Hematopoietic multipotent progenitor cell treated with erythropoietin and hydrocortisone succinate and interleukin-3 and kit ligand, for 4 days (in vitro differentiated cells): ENCODE measurements around the gene TBRG4.

Source experiments
- DNase-seq: peaks from one replicate; pipeline ENCODE4 v3.0.0-alpha.2; 2015

Gene TBRG4

DNA sequence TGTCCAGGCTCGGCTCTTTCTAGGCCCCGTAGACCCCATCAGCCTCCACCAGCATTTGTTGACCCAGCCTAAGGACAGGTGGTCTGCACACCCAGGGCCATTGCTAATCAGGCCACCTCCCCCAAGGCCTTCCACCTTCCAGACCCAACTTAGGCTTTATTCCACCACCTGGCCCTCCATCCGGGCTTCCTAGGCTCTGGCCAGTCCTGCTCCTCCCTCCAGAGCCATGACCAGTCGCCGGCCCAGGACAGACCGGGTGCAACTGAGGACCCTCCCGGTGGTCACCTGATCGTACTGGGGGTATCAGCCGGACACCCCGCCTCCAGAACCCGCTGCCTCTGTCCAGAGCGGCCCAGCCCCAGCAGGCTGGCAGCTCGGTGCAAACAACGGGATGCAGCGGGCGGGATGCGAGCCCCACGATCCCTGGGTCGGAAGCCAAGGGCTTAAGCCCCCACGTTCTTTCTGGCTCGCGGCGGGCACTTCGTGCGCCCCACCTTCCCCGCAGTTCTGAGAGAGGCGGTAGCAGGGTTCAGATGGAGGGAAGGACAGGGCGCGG, 23.3 kb downstream of the TBRG4 start:
- no peak for DNase-seq

DNA sequence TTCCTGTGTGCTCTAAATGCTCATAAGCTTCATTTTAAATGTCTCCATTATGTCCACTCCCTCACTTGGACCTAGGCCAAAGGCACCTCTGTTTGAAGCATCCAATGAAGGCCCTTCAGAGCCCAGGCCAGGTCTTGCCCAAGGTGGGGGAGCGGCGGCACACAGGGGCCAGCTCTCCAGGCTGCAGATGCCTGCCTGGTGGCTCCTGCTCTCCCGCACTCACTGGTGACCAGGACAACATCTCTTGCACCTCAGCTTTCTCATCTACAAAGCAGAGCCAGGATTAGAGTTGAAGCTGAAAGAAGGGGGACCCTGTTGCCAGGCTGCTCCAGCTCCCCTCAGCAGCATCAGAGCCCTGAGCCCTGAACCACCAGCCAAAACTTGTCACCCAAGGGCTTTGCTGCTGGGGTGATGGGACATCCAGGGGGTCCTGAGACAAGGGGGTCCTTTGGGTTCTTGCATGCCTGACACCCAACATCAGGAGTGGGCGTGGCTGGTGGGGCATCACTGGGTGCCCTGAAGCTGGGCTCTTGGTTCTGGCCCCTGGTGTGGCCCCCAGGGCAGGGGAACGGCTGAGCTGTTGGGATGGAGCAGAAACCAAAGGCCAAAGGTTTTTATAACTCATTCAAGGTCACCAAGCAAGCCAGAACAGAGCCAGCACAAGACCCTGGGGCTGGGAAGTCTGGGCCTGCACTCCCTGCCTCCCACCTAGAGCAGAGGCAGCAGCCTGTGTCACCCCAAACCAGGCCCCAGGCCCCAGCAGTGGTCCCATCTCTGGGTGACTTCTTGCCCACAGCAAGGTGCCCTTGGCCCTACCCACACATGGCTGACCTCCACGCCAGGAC, 24.0 kb downstream of the TBRG4 start:
- DNase-seq: no peak

DNA sequence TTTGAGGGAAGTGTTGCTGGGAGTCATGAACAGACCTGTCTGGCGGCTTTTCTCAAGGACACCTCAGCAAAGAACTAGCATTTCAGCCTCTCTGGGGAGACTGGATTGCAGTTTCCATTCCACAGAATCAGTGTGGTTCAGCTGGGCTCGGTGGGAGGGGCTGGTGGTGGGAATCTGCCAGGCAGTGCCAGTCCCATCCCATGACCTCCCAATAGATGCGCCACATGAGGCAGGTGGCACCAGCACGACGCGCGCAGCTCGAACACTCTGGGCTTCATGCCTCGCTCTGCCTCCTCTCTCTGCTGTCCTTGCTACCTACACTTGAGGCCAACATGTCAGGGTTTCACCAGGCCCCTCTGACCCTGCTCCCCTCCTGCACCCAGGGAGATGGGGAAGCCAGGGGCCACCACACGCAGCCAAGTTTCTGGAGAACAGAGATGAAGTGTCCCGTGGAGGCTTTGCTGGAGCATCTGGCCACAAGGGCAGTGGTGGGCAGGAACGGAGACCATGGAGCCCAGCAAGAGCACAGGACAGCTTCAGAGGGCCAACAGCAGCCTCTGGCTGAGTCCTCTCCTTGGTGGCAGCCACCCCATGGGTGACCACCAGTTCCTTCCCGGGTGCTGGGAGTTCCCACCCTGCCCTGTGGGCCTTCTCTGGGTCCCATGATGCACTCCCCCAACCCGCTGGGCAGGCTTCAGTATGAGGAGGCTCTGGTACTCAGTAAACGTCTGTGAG, 25.0 kb downstream of the TBRG4 start:
- no peak for DNase-seq

DNA sequence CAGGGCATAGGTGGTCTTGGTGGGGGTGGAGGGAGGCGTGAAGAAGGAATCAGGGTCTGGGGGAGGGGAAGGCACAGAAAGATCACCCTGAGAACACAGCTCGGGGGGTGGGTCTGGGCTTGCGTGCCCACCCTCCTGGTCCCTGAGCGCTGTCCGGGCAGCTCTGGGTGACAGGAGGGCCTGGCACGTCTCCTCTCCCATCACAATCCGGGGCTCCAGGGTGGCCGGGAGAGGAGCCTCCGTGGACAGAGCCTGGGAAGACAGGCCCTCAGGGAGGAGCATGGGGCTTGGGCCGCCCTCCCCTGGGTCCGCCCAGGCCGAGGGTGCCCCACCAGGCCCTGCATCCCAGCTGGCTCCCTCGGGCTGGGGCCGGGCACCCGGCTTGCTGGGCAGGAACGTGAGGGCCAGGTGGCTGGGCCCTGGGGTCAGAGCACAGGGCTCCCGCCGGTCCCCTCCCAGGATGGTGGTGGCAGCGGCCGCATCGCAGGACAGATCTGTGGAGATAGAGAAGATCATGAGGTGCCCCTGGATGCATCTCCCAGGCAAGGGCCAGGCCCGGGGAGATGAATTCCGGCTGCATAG, 25.8 kb downstream of the TBRG4 start:
- no peak for DNase-seq

DNA sequence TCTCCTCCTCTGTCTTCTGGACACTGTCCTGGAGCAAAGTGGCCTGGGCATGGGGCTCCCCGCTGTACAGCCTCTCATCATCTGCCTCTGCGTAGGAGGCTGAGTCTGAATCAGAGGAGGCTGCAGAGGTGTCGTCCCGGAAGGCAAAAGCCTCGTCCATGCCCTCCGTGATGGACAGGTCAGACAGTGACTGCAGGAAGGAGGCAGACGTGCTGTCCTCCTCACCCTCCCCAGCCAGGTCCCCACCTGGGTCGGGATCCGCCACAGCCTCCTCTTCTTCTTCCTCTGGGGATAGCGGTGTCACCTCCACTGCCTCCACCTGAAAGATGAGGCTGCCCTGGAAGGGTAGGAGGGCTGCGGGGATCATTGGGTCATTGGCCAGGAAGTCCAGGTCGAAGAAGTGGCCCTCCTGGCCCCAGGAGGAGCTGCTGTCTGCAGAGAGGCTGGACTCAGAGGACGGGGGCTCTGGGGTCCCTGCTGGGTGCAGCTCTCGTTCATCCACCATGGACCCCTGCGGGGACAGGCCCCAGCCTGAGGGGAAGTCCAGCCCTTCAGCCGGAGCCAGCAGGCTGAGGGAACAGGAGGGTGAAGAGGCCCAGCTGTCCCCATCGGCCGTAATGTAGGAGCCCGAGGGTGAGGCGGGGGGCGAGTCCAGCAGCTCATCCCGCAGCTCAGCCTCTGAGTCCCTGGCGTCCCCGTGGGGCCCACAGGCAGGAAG, 26.4 kb downstream of the TBRG4 start:
- DNase-seq: no peak

DNA sequence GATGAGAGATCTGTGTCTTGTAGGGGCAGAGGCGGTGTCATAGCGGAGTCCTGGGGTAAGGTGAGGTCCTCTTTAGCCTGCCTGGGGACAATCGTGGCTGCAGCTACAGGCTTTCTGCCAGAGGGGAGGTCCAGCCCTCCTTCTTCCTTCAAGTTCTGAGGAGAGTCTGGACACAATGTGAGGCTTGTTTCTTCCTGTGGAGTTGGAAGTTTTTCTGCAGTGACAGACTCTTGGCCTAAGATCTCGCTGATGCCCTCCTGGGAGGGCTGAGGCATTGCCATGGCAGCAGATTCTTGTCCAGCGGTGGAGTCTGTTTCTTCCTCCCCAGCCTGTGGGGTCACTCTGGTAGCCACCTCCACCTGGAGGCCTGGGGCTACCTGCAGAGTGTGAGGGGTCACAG, 27.2 kb downstream of the TBRG4 start:
- no peak for DNase-seq

DNA sequence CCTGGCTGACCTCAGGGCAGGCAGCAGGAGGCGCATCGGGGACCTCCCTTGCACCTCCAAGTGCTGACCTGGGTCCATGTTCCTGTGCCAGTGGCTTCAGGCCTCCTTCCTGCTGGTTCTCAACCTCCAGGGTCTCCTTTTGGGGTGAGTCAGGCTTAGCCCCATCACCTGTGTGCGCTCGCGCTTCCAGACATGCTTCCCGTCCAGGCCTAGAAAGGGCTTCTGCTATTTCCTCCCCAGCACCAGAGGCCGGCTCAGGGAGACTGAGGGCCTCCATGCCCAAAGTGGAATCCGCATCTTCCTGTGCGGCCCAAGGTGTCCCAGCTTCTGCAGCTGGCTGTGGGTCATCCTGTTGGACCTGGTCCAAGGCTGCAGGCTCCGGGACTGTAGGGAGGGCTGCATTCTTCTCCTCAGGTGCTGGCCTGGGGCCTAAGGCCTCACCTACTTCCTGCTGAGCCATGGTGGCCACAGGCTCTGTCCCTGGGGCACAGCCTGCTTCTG, 28.6 kb downstream of the TBRG4 start:
- DNase-seq: no peak

DNA sequence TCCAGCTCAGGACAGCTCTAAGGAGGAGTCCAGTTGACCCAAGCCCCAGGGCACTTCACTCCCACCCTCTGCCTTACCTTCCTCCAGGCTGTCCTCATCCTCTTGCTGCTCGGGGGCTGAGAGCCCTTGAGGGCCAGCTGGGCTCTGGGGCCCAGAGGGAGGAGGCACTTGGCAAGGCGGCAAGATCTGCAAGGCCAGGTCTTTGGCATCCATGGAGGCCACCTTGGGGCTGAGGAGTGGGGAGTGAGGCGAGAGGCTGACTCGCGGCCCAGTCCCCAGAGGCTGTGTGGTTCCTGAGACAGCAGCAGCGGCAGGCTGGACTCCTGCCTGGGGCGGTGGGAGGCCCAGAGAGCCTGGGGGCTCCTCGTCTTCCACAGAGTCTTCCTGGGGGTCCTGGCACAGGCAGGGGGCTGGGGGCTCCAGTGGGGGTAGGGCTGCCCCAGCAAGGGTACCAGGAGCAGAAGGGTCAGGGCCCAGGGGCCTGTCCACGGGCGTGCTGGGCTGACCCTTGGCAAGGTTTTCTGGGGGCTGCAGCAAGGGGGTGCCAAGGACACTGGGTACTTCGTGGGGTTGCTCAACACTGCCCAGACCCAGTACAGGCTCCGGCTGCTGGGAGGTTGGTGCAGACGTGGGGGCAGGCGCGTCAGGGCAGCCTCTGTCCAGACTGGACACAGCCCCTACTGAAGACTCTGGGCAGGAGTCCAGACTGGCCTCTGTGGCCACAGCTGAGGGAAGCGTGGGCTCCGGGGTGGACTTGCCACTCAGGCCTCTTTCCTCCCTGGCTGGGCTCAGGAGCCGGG, 29.3 kb downstream of the TBRG4 start:
- no peak for DNase-seq

DNA sequence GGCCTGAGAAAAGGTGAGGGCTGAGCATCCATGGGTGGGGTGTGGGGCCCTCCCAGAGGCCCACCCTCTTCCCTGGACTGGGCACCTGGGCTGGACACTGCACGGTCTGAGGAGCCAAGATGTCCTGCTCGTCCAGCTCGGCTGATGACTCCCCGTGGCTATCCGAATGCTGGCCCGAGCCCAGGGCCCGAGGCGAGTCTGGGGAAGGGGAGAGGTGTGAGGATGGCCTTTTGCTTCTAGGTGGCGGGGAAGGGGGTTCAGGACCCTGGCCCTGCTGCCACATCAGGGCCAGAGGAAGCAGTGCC, 29.9 kb downstream of the TBRG4 start:
- DNase-seq: no peak

DNA sequence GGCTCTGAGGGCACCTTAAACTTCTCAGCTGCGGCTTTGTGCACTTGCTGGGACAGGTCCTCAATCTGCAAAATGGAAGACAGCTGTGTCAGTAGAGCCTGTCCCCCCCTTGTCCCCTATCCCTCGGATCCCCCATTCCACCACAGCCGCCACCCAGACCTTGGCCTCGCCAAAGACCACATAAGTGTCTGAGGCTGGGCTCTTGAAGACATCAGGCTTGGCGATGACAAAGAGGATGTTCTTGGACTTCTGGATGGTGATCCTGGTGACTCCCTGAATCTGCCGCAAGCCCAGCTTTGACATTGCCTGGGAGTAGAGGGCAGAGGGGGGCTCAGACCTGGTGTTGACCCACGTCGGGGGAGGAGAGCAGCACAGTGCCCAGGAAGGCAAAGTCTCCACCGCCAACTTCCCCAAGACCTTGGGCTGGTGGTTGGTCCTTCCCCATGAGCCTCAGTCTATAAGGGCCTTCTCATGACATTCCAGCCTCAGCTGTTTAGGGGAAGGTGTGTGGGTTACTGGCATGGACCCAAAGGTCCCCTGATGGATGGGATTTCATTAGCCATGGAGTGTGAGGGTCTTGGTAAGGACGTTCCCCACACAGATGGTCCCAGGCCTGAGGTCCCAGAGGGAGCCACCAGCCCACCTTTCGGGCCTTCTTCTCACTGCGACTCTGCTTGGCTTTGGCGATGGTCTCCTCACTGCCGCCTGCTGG, 30.4 kb downstream of the TBRG4 start:
- DNase-seq: no peak

DNA sequence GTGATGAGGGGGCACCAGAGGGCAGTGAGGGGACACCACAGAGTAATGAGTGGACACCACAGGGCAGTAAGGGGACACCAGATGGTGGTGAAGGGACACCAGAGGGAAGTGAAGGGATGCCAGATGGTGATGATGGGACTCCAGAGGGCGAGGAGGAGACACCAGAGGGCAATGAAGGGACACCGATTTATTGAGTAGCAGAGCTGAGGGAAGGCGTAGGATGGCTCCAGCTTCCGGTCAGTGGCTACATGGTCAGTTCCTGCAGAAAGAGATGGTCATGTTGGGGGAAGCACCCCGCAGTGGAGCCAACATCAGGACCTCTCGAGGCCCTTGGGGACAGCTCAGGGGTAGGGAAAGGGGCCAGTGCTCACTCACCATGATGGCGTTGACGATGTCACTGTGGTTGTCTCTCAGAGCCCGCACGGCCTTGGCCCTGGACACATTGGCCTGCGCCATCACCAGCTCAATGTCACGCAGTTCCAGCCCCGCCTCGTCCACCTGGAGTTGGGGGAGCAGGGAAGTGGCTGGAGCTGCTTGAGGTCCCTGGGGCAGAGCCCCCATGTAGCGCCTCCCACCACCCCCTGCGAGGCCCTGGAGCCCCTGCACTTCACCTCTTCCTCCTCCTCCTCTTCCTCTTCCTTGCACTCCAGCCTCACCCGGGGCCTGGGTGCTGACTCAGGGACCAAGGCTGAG, 31.1 kb downstream of the TBRG4 start:
- no peak for DNase-seq

DNA sequence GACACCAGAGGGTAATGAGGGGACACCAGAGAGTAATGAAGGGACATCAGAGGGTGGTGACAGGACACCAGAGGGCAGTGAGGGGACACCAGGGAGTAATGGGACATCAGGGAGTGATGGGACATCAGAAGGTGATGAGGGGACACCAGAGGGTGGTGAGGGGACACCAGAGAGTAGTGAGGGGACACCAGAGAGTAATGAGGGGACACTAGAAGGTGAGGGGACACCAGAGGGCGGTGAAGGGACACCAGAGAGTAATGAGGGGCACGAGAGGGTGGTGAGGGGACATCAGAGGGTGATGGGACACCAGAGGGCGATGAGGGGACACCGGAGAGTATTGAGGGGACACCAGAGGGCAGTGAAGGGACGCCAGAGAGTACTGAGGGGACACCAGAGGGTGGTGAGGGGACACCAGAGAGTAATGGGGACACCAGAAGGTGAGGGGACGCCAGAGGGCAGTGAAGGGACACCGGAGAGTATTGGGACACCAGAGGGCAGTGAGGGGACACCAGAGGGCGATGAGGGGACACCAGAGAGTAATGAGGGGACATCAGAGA, 33.3 kb downstream of the TBRG4 start:
- DNase-seq: peak; percentile 29

DNA sequence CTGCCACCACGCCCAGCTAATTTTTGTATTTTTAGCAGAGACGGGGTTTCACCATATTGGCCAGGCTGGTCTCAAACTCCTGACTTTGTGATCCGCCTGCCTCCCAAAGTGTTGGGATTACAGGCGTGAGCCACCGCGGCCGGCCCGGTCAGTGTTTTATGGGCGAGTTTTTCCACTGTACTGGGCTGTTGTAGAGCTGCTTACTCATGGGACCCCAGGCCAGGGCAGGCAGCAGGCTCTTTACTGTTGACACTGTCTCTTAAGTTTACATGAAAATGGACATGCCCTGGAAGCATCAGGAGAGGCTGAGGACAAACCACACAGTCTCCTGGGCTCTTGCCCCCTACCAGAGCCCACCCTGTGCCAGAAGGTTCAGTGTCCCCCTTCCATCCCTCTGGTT, 33.9 kb downstream of the TBRG4 start:
- DNase-seq: no peak

DNA sequence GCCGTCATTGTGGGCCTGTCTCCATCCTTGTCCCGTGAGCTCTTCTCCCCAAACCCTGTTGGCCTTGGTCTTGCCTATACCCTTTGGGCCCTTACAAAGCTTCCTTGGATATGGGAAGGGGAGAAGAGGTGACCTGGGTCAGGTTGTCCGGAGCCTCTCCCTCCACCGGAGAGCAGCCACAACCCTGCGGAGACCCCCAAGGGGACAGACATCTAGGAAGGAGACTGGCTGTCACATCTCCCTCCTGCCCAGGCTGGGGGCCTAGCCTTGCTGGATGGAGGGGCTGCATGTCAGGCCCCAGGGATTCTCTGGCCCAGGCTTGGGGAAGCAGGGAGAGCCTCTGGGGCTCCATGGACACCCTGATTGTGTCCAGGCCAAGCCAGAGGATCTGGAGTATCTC, 34.6 kb downstream of the TBRG4 start:
- DNase-seq: no peak

DNA sequence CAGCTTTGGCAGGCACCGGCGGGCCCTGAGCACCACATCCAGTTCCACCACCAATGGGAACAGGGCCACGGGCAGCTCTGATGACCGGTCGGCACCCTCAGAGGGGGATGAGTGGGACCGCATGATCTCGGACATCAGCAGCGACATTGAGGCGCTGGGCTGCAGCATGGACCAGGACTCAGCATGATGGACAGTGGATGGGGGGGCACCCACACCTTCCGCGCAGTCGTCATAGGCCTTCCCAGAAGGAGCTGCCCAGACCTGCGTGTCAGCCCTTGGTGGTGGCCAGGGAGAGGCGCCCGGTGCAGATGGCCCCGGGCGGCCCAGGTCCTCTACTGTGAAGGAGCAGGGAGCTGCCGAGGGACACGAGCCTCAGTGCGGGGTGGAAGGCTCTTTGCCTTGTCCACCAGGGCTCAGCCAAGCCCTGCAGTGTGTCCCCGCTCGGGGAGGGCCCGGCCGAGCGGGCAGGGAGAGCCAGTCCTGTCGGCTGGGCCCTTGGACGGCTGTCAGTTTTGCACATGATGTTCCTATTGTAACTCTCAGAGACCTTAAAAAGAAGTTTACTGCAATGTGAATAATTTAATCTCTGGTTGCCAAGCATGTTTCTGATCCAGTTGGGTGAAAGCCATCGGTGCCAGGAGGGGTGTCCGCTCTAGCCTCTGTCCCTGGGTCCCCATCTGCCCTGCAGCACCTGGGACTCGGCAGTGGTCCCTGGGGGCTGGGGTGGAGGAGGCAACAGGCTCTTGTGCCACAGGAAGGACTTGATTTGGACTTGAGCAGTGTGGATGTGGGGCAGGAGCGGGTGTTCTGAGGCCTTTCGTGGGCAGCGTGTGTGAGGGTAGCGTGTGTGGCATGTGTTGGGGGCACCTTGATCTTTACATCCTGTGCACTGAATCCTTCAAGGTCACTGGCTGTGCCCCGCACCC, 35.4 kb downstream of the TBRG4 start:
- DNase-seq: no peak

DNA sequence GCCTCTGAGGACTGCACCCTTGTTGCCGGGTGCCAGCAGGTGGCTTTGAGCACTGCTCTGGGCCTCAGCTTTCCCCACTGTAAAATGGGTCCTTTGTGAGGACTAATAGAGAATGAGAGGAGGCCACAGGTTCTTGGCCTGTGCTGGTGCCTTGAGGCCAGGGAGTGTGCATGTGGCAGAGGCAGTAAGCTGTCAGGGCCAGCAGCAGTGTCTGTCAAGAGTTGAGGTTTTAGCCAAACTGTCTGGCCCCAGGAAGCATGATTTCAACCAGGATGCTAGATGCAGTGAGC, 36.2 kb downstream of the TBRG4 start:
- no peak for DNase-seq

DNA sequence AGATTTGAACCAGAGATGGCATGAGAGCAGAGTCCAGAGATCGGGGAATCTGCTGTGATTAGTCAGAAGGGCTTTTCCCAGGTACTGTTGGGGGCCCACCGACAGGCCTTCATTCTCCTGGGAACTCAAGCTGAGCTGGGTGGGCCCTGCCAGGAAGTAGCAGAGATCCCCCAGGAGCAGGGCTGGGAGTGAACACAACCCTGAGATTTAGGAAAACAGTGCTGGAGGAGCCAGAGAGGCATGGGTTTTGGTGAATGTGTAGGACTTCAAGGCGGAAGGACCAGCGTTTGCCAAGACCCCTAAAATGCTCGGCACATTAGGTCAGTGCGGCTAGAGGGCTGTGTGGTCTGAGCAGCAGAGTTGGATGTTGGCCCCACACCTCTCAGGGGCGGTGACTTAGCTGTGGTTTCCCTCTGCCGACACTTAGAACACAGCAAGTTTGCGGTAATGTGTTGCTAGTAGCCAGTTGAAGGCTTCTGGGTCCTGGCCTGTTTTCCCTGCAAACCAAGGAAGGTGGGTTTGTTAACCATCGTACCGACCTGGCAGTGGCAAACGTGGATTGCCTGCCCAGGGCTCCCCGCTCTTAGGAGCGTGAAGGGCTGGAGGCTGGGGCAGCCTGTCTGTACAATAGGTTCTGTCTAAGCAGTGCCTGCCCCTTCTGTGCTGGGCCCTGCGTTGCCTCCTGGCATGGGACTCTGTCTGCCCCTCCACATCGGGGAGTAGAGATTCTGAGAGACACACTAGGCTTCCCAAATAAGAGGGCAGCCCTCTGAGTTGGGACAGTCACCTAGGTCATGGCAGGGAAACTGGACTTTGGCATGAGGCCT, 36.8 kb downstream of the TBRG4 start:
- DNase-seq: no peak

DNA sequence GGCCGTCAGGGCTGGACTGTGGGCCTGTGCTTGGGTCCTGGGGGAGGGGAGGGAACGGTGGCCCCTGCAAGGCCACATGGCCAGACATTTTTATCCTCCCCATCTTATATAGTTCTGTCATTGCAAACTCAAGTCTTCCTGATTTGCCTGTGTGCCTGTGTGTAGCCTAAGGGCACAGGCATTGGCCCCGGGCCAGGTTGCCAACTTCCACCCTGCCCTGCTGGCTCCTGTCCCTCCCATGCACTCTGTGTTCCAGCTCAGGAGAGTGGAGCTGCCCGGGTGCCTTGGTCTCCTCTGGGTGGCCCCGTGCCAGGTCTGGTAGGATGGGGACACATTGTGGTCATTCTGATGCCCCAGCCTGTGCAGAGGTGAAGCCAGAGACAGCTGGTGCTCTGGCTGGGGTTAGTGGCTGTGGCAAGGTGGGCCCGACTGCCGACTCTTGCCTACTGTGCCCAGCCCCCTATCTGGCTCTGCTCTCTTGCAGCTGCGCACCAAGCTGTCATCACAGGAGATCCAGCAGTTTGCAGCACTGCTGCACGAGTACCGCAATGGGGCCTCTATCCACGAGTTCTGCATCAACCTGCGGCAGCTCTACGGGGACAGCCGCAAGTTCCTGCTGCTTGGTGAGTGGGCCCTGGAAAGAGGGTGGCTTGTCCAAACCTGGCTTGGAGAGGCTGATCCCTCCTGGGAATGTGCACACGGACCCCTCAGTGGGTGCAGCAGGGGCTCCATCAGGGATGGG, 37.5 kb downstream of the TBRG4 start:
- no peak for DNase-seq
